Heart right ventricle (tissue), 16 donors: ENCODE results near the gene IL10. TPM values are rescaled to one million over a fixed set of nuclear protein-coding genes. Genes with fewer than 3 reads are reported as not detected.

Experiments used
- ATAC-seq, 8 donors: fragments of 200-7000 bp; cut with Tn5 transposase; one replicate each; pipeline ENCODE4 v1.9.1; 2020; ENCODE audit warnings: mild to moderate bottlenecking in 8 of 8, moderate library complexity in 8 of 8, moderate number of reproducible peaks in 1 of 8
- DNase-seq, 2 donors: peaks; one replicate each; pipeline ENCODE4 v3.0.0-alpha.2; 2020
- H3K27ac ChIP-seq, 10 donors: fragments of 200-600 bp; sonication (generic) in 2 of 10; one replicate each; pipeline versions ENCODE4 v1.5.0 to v1.8.0; 2020 to 2022; ENCODE audit warnings: mild to moderate bottlenecking in 3 of 10
- H3K27me3 ChIP-seq, 7 donors: fragments of 200-600 bp; one replicate each; pipeline ENCODE4 v1.8.0; 2021 to 2022; ENCODE audit warnings: mild to moderate bottlenecking in 2 of 7
- H3K36me3 ChIP-seq, 9 donors: fragments of 200-600 bp; sonication (generic) in 1 of 9; one replicate each; pipeline versions ENCODE4 v1.5.0 to v1.8.0; 2020 to 2022; ENCODE audit warnings: mild to moderate bottlenecking in 2 of 9
- H3K4me1 ChIP-seq, 9 donors: fragments of 200-600 bp; sonication (generic) in 1 of 9; one replicate each; pipeline versions ENCODE4 v1.5.0 to v1.8.0; 2020 to 2022; ENCODE audit warnings: mild to moderate bottlenecking in 4 of 9
- H3K4me3 ChIP-seq, 10 donors: fragments of 200-600 bp; sonication (generic) in 2 of 10; one replicate each; pipeline versions ENCODE4 v1.5.0 to v1.8.0; 2020 to 2022; ENCODE audit warnings: mild to moderate bottlenecking in 7 of 10, moderate library complexity in 2 of 10
- H3K9me3 ChIP-seq, 11 donors: fragments of 200-600 bp in 10 of 11; sonication (generic) in 2 of 11; one replicate each; pipeline versions ENCODE4 v1.5.0 to v1.8.0; 2013 to 2022; ENCODE audit warnings: mild to moderate bottlenecking in 2 of 11, control low read depth in 1 of 11, moderate library complexity in 1 of 11
- CTCF ChIP-seq, 9 donors: fragments of 200-600 bp; sonication (generic) in 2 of 9; IDR thresholded peaks; one replicate each; pipeline versions ENCODE4 v1.5.0 to v1.8.0; 2021 to 2022; ENCODE audit warnings: antibody characterized with exemption in 9 of 9, mild to moderate bottlenecking in 5 of 9, moderate library complexity in 1 of 9
- WGBS, 2 donors: extraction: QIAGEN DNeasy Blood & Tissue Kit; methylation state at CpG; one replicate each; pipeline ENCODE4 v1.1.7; 2013; ENCODE audit warnings: inconsistent platforms in 1 of 2; 5-methylcytosine and 5-hydroxymethylcytosine counted together
- intact Hi-C, 10 donors: fragments of 100-400 bp; cut with DNase I; formaldehyde crosslinking; loops; one replicate each; pipeline versions ENCODE4 v1.11.1 to v1.14.2; 2022
- polyA plus RNA-seq, 2 donors: library from polyadenylated mRNA; stranded (reverse); fragments of 200-250 nt; gene quantifications; one replicate each; pipeline ENCODE4 v1.2.3, GENCODE V29; 2013
- total RNA-seq, 10 donors: library from RNA; stranded (reverse); fragmentation: NEBNext Ultra II Directional in 3 of 10; extraction: Animal tissue kit (Norgen Biotek cat#: 25700) in 3 of 10; gene quantifications; one replicate each; pipeline versions ENCODE4 v1.2.1 to v1.2.4, GENCODE V29; 2021 to 2023
- donor health status: Arrhythmogenic right ventricular cardiomyopathy.
- donor health status: ischemic (EF 13 %, LVEDD 7.1; RV severe dilation, severe dysfunction).
- donor health status: healthy with polysubstance abuse.
- donor health status: DM: no; HTN: yes; CAD: no.
- donor health status: DM: no; HTN: no; CAD: no.
- donor health status: ischemic (EF 25% LVEDD 6.9; RV normal size, moderate dysfunction).
- donor health status: ischemic (EF 25% LVEDD 5.7; RV mildly dilated, moderate dysfunction).
- donor health status: healthy.
- donor health status: DM: yes; HTN: yes; CAD: no.
- donor health status: Ischemic cardiomyopathy.
- donor health status: ischemic (EF 35%, LVEDD 5.7; RV mildly dilated, moderate dysfunction).
- donor health status: nonischemic (EF 11% LVEDD 7.7; RV severe dilation, severe dysfunction).
- donor health status: DM: yes; HTN: yes; CAD: no.
- donor health status: PGD.
- donor health status: ischemic (EF 29% LVEDD 5.4; RV normal size, mild dysfunction).
- donor health status: nonischemic (EF 23%, LVEDD 6.1; RV moderate dilation, normal function).

The IL10 gene
- total and polyA plus RNA-seq, 12 donors = 0.25 to 2.6 (median 0.78) TPM; not detected in 2

DNA sequence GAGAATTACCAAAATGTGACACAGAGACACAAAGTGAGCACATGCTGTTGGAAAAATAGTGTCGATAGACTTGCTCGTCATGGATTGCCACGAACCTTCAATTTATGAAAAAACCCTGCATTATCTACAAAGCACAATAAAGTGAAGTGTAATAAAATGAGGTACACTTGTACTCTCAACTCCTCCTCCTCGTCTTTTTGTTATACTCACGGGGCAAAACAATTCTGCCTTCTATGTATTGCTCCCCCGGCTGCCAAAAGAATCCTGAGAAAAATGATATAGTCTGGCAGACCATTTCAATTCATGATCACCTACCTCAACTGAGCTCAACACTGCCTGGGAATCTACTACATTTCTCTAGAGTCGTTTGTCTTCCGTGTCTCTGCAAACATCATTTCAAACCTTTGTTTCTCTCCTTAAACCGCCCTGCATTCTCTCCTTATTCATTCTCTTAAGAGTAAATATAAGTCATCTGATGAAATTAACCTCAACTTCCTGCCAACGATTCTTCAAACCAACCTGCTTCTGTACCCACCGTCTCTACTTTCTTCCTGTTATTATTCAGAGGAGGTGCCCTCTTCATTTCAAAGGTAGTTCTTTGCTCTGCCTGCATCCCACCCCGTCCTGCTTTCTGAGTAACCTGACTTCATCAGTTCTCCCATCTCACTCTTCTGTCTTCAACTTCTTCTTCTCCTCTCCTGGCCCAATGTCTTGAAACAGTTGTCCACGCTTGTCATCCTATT is 14.6 kb downstream of the IL10 start:
- H3K4me3 ChIP-seq = no peak overlapping the region
- WGBS, 2 donors = 77 to 84% methylated on average over 13 of the region's 13 CpGs
- ATAC-seq = no peak

GRCh38 chr1:206754011-206754410 is 18.3 kb downstream of the IL10 start:
- intact Hi-C loops = no loop called here

More for the DNA sequence above, 14.6 kb downstream of the IL10 start:
- H3K36me3 ChIP-seq = no peaks in the 10 kb centered on the region
- H3K4me1 ChIP-seq = peaks cover 0 to 10% (median 0%) of the 10 kb centered on the region in 9 donors
- H3K9me3 ChIP-seq = no peaks in the 10 kb centered on the region
- peaks cover 0 to 6% (median 0%) of the 10 kb centered on the region in 7 donors for H3K27me3 ChIP-seq
- no peak for TF ChIP-seq CTCF (IDR thresholded peaks at IDR 0.05)
- DNase-seq = no peak
- intact Hi-C loops = loop anchor here in 1 of 10 donors (5.0 kb wide), 1 partner anchor 225 kb away; no protein-coding TSS in a partner anchor
- peak overlapping the region in 1 of 10 donors; percentile 75 for H3K27ac ChIP-seq

DNA sequence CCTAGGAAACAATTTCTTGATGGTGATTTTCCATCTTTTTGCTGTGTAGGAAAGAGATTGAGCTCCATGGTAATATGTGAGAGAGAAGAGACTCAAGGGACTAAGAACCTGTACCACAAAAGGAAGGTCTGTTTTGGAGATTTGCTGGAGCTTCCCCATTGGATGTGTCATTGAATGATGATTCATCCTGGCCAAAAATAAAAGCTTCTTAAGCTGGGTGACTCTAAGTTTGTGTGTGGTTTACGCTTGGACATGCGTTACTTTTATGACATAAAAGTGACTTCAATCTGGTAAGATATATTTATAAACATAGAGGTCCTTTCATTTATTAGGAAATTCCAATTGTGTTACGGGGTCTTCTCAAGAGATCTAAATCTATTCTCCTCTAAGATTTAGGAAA is 19.2 kb downstream of the IL10 start:
- intact Hi-C loops = no loop called here
- Histone ChIP-seq H3K4me3 (no peak overlapping the region), H3K36me3 (no peaks in the 10 kb centered on the region), H3K27me3 (no peaks in the 10 kb centered on the region), H3K9me3 (no peaks in the 10 kb centered on the region), H3K27ac (no peak overlapping the region), H3K4me1 (peaks cover 0 to 8% (median 0%) of the 10 kb centered on the region in 9 donors)
- no peak for ATAC-seq
- 93% methylated on average over 3 of the region's 3 CpGs for WGBS, 2 donors
- DNase-seq = no peak
- TF ChIP-seq CTCF (IDR thresholded peaks at IDR 0.05) = no peak

More at GRCh38 chr1:206754011-206754410, 18.3 kb downstream of the IL10 start:
- ATAC-seq (no peak), DNase-seq (no peak)
- Histone ChIP-seq H3K36me3 (no peaks in the 10 kb centered on the region), H3K4me1 (peaks cover 0 to 10% (median 0%) of the 10 kb centered on the region in 9 donors), H3K4me3 (no peak overlapping the region), H3K9me3 (no peaks in the 10 kb centered on the region), H3K27ac (no peak overlapping the region), H3K27me3 (no peaks in the 10 kb centered on the region)
- TF ChIP-seq CTCF (IDR thresholded peaks at IDR 0.05) = no peak
- WGBS, 2 donors = 56 to 73% methylated on average over 1 of the region's 1 CpG

DNA sequence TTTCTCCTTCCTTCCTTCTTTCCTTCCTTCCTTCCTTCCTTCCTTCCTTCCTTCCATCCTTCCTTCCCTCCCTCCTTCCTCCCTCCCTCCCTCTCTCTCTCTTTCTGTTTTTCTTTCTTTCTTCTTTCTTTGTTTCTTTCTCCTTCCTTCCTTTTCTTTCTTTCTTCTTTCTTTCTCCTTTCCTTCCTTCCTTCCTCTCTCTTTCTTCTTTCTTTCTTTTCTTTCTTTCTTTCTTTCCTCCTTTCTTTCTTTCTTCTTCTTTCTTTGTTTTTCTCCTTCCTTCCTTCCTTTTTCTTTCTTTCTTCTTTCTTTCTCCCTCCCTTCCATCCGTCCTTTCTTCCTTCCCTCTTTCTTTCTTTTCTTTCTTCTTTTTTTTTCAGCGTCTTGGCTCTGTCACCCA is 19.8 kb downstream of the IL10 start:
- Histone ChIP-seq H3K4me1 (peaks cover 0 to 4% (median 0%) of the 10 kb centered on the region in 9 donors), H3K27ac (no peak overlapping the region), H3K36me3 (no peaks in the 10 kb centered on the region), H3K4me3 (no peak overlapping the region), H3K9me3 (no peaks in the 10 kb centered on the region), H3K27me3 (no peaks in the 10 kb centered on the region)
- no peak for TF ChIP-seq CTCF (IDR thresholded peaks at IDR 0.05)
- no peak for ATAC-seq
- DNase-seq = no peak
- intact Hi-C loops = no loop called here
- WGBS, 2 donors = 89 to 91% methylated on average over 2 of the region's 2 CpGs
